Heart left ventricle (tissue), 13 donors: ENCODE data around the gene HIRIP3.

Source experiments
- POLR2A ChIP-seq, 2 donors: fragments of 450-650 bp; IDR thresholded peaks; one replicate each; pipeline ENCODE4 v1.6.1; 2017; ENCODE audit warnings: antibody characterized with exemption in 2 of 2, mild to moderate bottlenecking in 2 of 2, moderate library complexity in 2 of 2
- TF ChIP-seq, protein P1 (sequence below), 12 donors: fragments of 200-600 bp; sonication (generic) in 4 of 12; IDR thresholded peaks; one replicate each; pipeline versions ENCODE4 v1.5.0 to v1.8.0; 2018 to 2022; ENCODE audit warnings: antibody characterized with exemption in 12 of 12, mild to moderate bottlenecking in 5 of 12
- donor health status: ischemic (EF 13 %, LVEDD 7.1; RV severe dilation, severe dysfunction).
- donor health status: DM: no; HTN: yes; CAD: no.
- donor health status: DM: no; HTN: no; CAD: no.
- donor health status: ischemic (EF 25% LVEDD 6.9; RV normal size, moderate dysfunction).
- donor health status: ischemic (EF 25% LVEDD 5.7; RV mildly dilated, moderate dysfunction).
- donor health status: ischemic (EF 35%, LVEDD 5.7; RV mildly dilated, moderate dysfunction).
- donor health status: nonischemic (EF 11% LVEDD 7.7; RV severe dilation, severe dysfunction).
- donor health status: DM: yes; HTN: yes; CAD: no.
- donor health status: PGD.
- donor health status: ischemic (EF 29% LVEDD 5.4; RV normal size, mild dysfunction).
- donor health status: nonischemic (EF 23%, LVEDD 6.1; RV moderate dilation, normal function).

DNA sequence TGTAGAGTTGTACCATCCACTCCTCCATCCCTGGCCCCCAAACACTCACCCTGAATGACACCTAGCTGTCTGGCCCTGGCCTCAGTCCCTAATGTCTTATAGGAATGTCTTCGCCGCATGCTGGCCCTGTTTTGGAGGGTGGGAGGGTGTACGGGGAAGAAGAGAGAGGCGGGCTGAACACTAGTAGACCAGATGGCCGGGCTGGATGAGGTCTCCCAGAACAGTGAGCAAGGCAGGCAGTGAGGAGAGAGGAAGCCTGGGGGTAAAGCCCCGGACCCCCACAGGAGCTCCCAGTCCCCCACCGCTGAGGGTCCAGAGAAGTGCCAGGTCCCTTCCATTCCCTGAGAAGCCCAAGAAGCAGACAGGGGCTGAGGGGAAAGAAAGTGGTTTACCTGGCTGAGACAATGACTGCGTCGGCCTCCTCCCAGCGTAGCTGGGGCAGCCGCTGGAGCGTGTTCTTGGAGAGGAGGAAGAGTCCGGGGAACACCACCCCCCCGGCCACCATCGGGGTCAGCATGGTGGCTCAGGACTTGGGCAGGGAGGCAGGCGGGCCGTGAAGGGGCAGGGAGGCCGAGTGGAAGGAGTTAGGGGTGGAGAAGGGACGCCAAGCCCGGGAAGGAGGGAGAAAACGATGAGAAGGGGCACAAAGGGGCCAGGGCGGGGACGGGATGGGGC is 34.7 kb upstream of the HIRIP3 start:
- no peak for TF ChIP-seq POLR2A (IDR thresholded peaks at IDR 0.05)
- TF ChIP-seq, protein P1, sequence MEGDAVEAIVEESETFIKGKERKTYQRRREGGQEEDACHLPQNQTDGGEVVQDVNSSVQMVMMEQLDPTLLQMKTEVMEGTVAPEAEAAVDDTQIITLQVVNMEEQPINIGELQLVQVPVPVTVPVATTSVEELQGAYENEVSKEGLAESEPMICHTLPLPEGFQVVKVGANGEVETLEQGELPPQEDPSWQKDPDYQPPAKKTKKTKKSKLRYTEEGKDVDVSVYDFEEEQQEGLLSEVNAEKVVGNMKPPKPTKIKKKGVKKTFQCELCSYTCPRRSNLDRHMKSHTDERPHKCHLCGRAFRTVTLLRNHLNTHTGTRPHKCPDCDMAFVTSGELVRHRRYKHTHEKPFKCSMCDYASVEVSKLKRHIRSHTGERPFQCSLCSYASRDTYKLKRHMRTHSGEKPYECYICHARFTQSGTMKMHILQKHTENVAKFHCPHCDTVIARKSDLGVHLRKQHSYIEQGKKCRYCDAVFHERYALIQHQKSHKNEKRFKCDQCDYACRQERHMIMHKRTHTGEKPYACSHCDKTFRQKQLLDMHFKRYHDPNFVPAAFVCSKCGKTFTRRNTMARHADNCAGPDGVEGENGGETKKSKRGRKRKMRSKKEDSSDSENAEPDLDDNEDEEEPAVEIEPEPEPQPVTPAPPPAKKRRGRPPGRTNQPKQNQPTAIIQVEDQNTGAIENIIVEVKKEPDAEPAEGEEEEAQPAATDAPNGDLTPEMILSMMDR (IDR thresholded peaks at IDR 0.05): no peak
